Right lung (tissue), 10 donors: ENCODE measurements around the gene PALM3. TPM values are rescaled to one million over a fixed set of nuclear protein-coding genes. Genes with fewer than 3 reads are reported as not detected.
A peak's percentile ranks its signal among the peaks of the same experiment; 100 is the strongest.

ENCODE experiments used
- DNase-seq, 2 donors: peaks; one replicate each; pipeline ENCODE4 v3.0.0-alpha.2; 2013
- long read RNA-seq, 8 donors: transcript quantifications; one replicate each; lab custom pipeline, GENCODE V29; 2026
- polyA plus RNA-seq, 5 donors: library from polyadenylated mRNA; unstranded; fragments of 120-200 nt; gene quantifications; one replicate each; pipeline versions ENCODE4 v1.2.1 to v1.2.3, GENCODE V29; 2013; ENCODE audit warnings: inconsistent platforms in 1 of 5, low replicate concordance in 1 of 5; ENCODE audit not compliant: insufficient read length in 5 of 5, insufficient read depth in 1 of 5

PALM3 gene, protein sequence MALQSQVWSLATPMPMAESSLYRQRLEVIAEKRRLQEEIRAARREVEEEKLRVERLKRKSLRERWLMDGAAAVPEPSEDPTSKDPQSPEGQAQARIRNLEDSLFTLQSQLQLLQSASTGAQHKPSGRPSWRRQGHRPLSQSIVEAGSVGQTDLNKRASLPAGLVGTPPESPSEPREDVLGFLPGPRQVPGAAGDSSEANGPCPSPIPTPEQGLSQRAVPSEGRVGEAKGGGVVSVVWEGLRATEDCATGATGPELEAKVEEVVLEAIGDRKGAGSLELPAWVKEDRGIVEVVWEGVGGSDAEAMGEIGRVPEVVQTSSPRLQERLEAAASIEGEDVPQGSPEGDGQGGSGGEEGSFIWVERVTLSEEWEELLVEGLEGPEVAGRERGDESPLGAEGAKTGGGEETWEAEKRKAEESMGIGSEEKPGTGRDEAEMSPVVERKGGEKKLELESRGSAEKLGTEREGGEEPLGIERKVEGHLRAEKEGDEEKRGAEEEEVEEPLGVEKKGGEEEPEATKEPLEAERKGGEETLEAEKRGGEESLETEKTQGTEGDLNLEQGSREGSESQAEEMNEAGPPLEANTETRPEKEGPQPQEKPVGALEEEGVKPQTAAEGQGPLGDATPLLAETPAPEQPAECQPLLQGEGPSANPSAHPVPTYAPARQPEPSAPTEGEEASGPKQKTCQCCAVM
- 10 to 100 TPM; 12.5 to 26.5 (median 22.0) TPM for polyA plus RNA-seq
- long read RNA-seq, donor 1, result 0 reads
- long read RNA-seq, donor 2, result 0 reads
- long read RNA-seq, donor 3, result 0 reads
- long read RNA-seq, donor 4, partial matches to known transcripts, result 0 of 1 reads
- long read RNA-seq, donor 4, other reads (novel, unspliced or antisense), result 0 of 1 reads
- long read RNA-seq, donor 5, partial matches to known transcripts, result 0 of 1 reads
- long read RNA-seq, donor 5, other reads (novel, unspliced or antisense), result 0 of 1 reads
- long read RNA-seq, donor 6, result 0 reads
- long read RNA-seq, donor 7, result 0 reads
- long read RNA-seq, donor 8, result 0 reads

DNA sequence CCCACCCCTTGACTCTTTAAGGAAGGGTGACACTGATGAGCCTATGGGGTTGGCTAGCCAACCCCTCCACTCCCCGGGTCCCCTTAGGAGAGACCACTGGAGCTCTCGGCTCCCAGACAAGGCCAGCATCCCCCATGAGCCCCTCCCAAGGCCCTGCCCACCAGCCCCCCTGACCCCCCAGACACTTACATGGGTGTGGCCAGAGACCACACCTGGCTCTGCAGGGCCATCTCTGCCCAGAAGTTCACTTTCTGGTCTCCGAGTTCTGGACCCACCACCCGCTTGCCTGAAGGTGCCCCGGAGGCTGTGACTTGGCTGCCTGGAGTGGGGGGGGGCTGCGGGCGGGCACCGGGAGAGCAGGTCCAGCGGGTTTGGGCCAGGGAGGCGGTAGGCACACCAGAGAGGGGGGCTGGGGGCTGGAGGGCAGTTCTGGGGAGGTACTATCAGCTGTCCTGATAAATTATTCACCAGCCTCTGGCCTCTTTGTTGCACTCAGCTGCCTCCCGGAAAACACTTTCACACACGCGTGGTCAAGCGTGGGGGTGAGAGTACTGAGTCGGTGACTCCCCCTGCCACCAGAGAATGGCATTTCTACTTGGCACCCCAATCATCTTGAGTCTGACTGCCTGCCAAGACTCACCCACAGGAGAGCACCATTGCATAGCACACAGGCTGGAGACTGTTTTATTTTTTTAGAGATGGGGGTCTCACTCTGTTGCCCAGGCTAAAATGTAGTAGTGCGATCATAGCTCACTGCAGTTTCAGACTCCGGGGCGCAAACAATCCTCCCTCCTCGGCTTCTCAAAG, at the start of gene PALM3:
Gene PALM3 (minus strand): TSS at position 326 of the 807 bp plus-strand sequence. CDS start 96 bp downstream, at position 230.
- peak; percentile 54 to 56 for DNase-seq

DNA sequence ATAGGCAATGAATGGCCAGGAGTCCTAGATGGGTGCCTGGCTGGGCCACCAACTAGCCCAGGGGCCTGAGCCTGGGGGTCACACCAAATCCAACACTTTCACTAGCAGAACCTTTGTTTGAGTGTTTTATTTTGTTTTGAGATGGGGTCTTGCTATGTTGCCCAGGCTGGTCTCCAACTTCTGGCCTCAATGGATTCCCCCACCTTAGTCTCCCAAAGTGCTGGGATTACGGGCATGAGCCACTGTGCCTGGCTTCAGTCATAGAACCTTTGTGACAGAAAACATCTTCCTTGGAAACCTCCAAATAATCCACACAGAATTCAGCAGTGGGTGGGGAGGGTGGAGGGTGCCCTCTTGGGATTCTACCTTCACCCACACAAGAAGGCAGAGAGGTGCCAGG, 49.6 kb upstream of the PALM3 start:
- no peak for DNase-seq

DNA sequence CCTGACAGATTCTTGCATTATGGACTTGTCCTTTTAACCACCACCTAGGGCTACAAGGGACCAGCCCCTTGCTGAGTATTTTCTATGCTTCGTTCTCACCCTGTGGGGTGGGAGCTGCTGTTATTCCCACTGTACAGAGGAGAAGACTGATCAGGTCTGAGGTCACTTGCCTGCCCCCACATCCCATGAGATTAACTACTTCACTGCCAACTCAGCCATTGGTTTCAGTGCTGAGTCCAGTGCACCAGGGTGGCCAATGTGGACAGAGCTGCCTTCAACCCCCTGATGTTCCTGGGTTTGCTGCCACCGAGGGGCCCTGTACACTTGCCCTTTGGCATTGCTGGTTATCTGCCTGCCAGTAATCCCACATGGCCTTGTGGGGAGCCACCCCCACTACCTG, 48.8 kb upstream of the PALM3 start:
- no peak for DNase-seq

DNA sequence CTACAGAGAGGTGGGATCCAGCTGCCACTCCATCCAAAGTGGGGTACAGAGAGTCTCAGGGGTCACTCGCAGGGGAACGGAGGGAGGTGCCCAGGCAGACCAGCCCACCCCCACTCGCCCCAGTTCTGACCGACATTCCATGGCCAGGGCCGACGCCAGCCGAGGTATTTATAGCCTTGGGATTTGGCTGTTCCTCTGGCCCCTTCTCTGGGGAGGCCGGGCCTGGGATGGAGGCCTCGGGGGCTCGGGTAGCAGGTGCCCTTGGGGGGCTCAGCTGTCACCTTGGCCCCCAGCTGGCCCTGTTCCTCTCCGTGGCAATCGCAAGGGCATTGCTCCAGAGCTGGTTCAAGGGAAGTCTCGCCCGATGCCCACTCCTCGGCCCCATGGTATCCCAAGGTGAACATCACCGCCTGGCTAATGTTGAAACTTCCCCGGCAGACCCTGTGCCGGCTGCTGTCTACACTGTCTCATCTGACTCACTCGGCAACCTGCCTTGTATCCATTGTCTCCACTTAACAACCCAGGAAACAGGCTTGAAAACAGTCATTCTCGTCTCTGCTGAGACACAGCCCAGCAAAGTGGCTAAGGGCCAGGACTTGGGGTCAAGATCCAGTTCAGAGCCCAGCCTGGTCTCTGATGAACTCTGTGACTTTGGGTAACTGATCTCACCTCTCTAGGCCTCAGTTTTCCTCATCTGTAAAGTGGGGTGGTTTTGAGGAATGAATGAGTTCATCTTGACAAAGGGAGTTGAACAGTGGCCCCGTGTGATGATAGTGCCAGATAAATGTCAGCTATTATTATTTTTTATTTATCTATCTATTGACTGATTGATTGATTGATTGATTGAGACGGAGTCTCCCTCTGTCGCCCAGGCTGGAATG, 45.9 kb upstream of the PALM3 start:
- DNase-seq, result no peak

DNA sequence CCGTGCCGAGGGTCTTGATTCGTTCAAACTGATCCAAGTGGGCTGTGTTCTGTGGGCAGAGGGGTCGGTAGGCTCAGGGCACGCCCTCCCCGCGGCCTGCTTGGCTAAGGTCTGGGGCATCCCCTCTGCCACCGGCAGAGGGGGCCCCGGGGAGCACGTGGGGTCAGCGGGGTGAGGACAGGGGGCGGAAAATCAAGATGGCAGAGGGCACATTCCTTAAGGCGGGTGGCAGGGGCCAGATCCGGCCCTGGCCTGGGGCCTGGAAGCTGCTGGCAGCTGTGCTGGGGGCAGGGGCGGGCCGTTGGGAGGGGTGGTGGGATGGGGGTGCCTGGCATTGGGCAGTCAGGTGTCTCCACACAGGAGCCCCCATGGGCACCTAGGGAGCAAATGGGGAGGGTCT, 45.0 kb upstream of the PALM3 start:
- DNase-seq, result no peak

DNA sequence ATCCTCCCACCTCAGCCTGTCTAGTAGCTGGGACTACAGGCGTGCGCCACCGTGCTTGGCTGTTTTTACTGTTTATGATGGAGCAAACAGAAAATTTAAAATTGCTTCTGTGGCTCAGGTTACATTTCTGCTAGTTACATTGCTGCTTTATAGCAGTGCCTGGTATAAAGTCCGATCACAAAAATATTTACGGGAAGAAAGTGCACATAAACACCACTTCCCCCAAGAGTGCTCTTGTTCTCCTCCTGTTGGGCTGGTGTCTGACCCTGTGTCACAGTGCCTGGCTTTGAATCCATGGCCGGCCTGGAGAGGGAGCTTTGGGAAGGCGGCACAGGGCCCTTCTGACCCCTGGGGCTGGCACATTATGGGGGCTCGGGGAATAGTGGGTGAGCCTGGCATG, 43.8 kb upstream of the PALM3 start:
- DNase-seq, result no peak

DNA sequence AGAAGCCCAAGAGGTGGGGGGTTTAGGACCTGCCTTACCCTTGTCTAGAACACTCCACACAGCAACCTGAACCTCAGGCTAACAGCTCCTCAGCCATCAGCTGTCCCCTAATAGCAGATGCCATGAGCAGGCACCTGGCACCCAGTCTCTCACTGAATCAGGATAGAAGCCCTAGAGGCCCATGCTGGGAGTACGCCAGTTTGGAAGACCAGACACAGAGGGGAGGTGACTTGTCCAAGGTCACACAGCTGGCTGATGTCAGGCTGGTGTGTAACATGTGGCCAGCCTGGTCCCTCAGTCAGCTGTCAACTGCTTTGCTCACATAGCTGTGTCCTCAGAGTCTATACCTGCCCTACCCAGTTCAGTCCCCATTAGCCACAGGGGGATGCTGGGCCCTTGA, 41.4 kb upstream of the PALM3 start:
- DNase-seq, result no peak

DNA sequence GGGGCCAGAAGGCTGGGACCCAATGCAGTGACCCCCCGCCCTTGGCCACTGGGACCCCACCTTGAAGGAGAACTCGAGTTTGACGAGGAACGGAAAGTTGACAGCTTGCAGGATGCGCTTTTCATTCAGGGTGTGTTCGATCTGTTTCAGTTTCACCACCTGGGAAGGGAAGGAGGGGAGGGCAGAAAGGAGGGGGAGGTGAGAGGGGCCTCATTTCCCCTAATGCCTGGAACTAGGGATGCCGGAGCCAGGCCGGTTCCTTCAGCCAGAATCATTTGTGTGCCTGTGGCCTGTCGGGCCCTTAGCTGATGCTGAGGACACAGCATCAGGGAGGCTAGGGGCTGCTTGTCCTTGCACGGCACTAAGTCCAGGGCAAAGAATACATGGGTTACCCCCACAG, 40.9 kb upstream of the PALM3 start:
- no peak for DNase-seq

DNA sequence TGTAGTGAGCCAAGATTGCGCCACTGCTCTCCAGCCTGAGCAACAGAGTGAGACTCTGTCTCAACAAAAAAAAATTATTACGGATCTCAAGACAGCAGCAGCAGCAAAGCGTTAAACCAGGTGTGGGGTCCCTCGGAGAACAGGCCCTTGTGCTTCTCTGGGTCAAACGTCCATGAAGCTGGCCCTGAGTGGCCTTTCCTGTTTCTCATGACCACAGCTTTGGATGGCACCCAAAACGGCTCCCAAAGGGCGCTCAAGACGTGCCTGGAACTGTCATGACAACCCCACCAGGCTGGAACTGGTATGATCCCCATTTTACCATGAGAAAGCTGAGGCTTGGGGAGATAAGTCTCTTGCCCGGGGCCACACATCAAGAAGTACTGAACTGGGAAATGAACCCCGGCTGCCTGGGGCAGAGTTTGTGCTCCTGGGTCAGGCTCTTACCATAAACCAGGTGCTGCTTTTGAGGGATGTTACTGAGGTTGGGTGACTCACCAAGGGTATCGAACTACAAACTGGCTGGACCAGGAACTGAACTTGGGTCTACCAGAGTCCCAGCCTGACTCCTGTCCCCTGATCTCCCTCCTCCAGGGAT, 40.3 kb upstream of the PALM3 start:
- no peak for DNase-seq

DNA sequence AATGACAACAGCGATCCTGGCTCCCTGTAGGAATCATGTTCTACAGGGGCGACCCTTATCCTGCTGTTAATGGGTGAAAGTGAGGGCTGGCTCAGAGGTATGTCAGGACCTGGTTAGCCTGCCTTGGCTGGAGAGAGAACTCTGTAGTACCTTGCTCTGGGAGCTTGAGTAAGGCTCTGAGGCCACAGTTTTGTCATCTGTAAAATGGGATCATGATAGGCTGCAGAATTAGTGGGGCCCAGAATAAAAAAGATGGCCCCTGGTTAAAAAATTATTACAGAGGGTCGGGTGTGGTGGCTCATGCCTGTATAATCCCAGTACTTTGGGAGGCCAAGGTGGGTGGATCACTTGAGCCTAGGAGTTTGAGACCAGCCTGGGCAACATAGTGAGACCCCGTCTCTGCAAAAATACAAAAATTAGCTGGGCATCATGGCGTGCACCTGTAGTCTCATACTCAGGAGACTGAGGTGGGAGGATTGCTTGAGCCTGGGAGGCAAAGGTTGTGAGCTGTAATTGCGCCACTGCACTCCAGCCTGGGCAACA, 39.2 kb upstream of the PALM3 start:
- DNase-seq, result no peak

DNA sequence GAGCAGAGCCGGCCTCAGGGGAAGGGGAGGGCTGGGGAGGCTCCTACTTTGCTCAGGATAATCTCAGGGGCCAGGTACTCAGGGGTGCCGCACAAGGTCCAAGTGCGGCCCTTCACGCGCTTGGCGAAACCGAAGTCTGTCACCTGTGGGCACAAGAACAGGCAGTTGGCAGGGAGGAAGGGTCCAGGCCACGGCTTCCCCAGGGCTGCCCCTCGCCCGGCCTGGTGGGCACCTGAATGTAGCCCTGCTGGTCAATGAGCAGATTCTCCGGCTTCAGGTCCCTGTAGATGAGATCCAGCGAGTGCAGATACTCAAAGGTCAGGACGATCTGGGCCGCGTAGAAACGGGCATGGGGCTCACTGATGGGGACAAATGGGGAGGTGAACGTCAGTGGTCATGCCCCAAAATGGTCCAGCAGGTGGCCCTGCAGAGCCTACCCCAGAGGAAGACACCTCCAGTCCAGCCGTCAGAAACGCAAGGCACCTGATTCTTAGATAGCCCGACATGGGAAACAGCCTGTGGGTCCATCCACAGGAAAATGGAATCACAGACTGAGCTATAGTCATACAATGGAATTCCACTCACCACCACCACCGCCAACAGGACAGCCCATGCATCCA, 35.8 kb upstream of the PALM3 start:
- DNase-seq, result no peak

DNA sequence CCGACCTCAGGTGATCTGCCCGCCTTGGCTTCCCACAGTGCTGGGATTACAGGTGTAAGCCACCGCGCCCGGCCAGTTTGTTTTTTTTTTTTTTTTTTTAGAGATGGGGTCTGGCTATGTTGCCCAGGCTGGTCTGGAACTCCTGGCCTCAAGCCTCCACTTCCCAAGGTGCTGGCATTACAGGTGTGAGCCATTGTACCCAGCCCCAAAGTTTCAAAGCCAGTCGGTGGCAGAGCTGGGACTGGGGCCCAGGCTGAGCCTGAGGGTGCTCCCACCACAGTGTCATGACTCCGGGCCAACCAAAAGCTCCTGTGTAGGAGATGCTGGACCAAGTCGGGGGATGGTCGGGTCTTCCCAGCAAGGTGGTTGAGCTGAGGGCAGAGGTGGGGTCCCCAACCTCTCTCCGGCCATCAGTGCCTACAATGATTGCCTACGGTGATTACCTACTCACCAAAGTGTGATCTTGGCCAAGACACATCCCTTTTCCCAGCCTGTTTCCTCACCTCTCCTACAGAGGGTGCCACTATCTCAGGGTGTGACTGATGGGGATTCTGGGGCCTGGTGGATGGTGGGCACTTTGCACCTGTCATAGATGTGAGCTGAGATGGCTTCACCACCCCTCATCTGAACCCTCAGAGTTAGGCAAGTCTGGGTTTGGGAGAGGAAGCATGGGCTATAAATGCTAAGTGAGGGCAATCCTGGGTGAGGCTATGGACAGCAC, 34.6 kb upstream of the PALM3 start:
- DNase-seq, result no peak

DNA sequence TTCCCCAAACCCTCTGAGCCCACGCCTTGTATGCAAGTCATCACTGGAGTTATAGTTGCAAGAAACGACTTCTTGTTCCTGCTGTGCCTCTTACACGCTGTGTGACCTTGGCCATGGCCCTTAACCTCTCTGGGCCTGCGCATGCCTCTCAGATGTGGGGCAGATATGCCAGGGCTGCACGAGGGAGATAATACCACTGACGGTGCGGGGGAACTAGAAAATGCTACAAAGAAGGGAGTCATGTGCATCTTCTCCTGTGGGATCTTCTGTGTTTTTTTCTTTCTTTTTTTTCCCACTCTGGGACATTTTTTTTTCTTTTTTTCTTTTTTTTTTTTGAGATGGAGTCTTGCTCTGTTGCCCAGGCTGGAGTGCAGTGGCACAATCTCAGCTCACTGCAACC, 33.0 kb upstream of the PALM3 start:
- no peak for DNase-seq

DNA sequence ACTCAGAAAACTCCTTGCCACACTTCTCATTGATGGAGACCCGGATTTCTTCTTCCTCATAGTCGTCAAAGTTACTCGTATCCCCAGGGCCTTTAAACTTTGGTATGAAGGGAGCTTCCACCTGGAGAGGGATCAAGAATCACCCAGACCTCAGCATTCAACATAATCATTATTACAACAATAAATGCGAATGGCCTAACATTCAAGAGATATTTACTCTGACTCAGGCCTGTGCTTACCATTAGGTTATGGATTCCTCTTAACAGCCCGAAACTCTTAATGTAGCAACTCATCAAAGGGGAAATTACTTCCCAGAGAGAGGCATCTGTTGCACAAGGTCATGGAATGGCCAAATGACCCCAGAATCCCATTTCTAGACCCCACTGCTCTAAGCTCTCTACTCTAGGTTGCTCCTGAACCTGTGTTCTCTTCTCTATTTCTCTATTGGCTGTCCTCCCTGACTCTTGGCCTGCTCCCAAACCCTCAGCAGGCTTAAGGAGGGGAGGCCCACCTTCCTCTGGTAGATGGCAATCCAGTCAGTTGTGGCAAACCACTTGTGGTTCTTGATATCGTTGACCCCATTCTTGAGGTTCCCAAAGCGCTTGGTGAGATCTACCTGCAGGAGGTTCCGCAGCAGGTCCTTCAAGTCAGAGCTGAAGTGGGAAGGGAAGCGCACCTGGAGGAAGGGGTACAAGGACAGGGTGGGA, 31.4 kb upstream of the PALM3 start:
- DNase-seq, result no peak

DNA sequence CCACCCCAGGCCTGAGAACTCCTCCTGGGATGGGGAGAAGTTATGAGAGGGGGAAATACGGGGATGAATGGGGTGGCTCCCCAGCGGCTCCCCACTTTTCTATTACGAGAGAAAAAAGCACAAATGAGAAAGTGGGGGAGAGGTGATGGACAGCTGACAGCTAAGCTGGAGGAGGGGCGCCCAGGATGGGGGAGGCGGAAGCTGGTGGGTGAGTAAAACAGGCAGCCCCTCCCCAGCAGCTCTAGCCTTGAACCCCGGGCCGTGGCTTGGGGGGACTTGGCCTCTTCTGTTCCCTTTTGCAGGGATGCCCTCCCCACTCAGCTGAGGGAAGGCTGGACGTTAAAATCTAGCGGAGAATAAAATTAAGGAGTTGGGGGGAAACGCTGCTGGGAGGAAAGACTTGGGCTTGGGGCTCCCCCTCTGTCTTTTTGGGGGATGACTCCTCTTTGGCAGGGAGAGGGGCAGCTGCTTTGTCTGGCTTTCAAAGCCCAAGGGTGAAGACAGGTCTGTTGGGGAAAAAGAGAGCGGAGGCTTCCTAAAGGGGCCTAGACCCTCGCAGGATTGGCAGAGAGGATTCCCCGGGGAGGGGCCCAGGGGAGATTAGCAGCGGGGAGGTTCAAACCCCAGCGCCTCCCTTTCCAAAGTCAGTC, 30.1 kb upstream of the PALM3 start:
- DNase-seq, result no peak

DNA sequence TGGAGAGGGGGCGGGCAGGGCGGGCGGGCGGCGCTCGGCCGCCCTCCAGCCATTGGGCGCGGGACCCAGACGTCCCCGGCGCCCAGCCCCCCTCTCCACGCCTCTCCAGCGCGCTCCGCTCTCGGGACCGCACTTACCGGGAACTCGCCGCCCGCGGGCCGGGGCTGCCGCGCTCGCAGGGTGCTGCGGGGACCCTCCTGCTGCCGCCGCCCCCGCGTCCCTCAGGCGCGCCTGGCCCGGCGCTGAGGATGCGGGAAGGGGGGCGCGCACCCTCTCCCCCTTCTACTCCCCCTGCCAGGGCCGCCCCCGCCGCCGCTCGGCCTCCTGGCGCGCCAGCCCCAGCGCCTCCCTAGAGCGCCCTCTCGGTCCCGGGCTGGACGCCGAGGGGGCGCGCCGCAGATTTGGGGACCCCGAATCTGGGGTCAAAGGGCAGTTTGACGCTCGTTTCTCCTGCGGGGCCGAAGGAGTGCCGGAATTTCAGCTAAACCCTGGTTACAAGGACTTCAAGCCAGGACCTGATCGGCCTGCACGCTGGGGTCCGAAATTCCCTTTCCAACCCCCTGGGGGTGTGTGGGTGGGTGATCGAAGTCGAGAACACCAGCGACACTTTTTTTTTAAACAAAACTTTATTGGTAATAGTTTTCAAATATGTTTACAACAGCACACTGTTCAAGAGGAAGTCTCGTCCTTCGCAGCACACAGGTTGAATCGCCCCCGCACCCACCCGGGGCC, 29.4 kb upstream of the PALM3 start:
- DNase-seq, result peak; percentile 70 to 79
